Stimulated activated CD8-positive, alpha-beta memory T cell treated with anti-CD3 and anti-CD28 coated beads, Interleukin-12 subunit alpha, Interleukin-12 subunit beta, amount 100 ng/mL, for 4 hours (primary cell): ENCODE results near the gene ELSPBP1.
"Not testable (repeated sequence)": the region's sequence is repeated elsewhere in the genome, so short reads cannot be mapped to it uniquely, and the experiment has no call there.

Experiments used
- DNase-seq: peaks from one replicate; pipeline ENCODE4 v3.0.0-alpha.2; 2020; ENCODE audit warnings: low read depth

ELSPBP1 gene

DNA sequence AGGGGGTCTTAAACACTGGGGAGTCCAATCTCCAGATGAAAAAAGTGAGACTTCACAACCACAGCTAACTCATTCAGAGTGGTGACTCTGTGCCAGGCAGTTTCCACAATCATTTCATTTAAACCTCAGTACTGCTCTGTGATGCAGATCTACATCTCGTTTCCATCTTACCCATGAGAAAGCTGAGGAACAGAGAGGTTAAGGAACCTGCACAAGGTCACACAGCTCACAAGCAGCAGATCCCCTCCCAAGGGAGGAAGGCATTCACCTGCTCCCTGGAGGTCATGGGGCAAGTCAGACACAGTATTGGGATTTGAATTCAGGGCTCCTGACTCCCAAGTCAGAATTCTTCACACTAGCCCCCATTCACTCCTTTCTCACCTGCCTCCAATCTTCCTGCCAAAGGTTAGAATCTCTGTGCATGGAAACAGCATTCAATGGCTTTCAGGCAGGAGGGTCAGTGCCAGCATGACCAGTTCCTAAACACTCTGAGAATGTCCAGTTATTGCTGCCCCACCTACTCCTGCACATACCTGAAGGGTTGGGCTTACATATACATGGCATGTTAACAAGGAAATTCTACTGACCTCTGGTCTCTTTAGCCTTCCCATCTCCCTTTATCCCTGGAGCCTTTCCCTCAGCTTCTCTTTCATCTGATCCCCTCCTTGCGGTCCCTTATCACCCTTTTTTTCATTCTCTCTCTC is 47.6 kb downstream of the ELSPBP1 start:
- no peak for DNase-seq

DNA sequence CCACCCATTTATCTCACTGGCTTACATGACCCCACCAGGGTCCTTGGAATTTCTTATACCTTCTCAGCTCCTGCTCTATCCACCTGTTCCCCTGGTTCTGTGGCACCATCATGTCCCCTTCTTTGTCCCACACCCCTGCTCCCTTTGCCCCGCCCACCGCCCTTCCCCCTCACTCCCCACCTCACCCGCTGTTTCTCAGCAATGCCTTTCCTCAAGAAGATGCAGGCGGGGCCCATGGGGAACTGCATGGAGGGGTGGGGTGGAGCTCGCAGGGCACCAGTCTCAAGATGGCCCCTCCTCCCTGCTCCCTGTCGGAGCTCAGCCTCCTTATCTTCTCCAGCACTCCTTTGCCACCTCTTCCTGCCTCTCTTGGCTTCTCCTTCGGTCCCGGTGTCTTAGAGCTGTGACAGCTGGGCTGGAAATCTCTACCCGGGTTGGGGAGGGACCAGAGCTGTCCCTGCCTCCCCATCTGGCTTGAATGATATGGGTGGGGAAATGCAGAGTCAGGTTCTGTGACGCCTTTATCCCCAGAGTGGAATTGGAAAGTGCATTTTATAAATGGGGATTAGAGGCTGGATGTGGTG is 49.3 kb downstream of the ELSPBP1 start, which contains the start of gene CABP5:
CABP5 (minus strand) TSS at position 405 of the 584 bp plus-strand sequence; CDS start at position 248, 157 bp downstream.
- no peak for DNase-seq

DNA sequence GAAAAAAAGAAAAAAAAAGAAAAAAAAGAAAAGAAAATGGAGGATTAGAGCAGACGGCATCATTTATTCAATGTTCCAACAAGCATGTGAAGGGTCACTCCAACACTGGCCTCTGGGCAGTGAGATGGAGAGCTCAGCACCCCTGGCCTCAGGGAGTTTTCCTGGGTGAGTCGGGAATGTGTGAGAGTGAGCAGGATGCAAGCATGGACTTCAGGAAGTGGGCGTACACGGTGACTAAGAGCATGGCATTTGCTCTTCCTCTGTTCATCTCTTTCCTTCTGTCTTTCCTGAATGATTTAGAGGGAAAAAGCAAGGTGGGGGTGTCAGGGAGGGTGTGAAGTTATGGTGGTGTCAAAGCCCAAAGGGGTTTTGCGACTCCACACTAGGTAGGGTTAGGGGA is 50.1 kb downstream of the ELSPBP1 start:
- DNase-seq: no peak

DNA sequence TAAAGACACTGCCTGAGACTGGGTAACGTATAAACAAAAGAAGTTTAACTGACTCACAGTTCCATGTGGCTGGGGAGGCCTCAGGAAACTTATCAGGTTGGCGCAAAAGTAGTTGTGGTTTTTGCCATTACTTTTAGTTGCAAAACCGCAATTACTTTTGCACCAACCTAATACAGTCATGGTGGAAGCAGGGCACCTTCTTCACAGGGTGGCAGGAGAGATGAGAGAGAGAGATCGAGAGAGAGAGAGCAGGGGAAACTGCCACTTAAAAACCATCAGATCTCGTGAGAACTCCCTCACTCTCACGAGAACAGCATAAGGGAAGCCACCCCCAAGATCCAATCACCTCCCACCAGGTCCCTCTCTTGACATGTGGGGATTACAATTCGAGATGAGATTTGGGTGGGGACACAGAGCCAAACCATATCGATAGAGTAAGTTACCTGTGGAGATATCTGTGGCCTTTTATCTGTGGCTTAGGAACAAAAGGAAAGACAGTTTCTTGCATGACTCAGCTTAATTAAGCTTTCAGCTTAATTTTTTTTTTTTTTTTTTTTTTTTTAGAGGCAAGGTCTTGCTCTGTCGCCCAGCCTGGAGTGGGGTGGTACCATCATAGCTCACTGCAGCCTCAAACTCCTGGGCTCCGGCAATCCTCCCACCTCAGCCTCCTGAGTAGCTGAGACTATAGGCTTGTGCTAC is 57.1 kb downstream of the ELSPBP1 start:
- no peak for DNase-seq

DNA sequence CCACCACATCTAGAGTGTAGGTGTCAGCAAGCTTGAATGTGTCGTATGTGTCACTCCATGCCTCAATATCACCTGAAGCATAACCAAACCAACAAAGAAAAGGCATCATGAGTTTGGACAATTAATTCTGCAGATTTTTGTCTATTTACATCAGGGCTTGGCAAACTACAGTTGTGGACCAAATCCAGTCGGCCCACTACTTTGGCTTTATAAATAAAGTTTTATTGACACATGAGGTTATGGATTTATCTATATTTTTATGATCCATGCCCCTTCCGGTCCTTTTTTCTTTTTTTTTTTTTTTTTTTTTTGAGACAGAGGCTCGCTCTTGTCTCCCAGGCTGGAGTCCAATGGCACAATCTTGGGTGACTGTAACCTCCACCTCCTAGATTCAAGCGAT is 58.6 kb downstream of the ELSPBP1 start:
- no peak for DNase-seq

DNA sequence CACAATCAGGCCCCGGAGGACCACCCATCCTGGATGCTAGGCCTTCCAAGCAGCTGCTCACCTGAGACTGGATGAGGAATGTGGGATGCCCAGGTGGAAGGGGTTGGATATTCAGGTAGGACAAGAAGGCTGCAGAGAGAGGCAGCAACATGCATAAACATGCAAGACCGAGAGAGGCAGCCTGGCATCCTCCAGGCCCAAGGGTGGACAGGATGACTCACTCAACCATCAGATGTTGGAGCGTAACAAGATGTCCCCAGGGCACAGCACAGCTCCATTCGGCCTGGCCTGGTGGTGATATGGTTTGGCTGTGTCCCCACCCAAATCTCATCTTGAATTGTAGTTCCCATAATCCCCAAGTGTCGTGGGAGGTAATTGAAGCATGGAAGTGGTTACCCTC is 59.4 kb downstream of the ELSPBP1 start:
- DNase-seq: no peak

DNA sequence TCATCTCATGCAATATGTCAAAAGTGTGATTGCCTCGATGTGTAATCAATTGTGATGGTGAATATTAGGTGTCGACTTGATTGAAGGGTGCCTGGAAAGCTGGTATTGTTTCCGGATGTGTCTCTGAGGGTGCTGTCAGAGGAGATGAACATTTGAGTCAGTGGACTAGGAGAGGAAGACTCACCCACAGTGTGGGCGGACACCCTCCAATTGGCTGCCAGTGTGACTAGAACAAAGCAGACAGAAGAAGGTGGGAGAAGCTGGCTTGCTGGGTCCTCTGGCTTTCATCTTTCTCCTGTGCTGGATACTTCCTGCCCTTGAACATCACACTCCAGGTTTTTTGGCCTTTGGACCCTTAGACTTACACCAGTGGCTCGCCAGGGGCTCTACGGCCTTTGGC is 64.9 kb downstream of the ELSPBP1 start:
- no peak for DNase-seq

DNA sequence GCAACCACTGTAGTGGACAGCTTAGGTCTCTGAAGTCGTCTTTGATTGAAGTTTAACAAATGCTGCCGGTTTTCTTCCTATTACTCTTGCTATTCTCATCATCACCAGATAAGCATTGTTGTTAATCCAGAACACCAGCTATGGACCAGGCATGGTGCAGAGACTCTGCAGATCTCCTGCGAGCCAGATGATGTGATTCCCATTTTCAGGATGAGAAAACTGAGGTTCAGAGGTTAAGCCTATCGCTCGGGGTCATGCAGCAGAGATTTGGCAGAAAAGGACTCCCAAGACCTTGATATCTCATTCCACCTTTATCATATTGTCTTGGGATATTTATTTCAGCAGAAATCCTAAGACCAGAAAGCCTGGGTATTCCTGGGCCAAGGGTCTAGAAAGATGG is 65.9 kb downstream of the ELSPBP1 start:
- DNase-seq: no peak

DNA sequence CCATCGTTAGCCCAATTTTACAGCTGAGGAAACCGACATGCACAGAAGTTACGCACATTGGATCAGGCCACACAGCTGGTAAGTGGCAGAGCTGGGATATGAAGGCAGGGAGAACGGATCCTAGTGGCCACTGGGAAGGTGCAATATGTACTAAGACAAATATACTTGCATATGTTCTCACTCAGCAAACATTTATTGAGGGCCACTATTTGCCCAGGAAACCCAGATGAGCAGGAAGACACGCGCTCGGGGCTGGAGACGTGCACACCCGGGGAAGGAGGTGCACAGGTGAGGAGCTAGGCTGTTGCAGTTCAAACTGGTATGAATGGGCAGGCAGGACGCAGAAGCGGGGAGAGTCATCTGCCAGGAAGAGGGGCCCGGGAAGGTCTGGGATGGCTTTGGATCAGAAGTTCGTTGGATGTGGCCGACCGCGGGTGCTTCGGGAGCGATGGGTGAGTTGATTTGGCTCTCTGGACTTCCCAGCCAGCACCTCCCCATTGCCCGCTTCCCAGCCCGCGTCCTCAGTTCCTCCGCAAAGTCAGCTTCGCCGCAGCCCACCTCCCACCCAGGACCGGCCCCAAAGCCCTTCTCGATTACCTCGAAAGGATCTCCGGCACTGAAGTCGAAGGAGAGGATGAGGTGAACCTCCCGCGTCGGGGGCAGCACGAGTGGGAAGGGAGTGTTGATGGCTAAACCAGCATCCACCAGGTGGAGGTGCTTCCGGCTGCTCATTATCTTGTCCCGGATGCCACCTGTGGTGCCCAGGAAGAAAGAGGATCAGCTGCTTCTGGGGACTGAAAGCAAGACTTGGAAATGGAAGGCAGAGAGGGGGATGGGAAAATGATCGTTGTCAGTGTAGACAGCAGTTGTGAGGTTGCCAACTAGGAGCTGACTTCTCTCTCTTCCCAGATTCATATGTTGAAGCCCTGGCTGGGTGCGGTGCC is 67.2 kb downstream of the ELSPBP1 start:
- DNase-seq: no peak

DNA sequence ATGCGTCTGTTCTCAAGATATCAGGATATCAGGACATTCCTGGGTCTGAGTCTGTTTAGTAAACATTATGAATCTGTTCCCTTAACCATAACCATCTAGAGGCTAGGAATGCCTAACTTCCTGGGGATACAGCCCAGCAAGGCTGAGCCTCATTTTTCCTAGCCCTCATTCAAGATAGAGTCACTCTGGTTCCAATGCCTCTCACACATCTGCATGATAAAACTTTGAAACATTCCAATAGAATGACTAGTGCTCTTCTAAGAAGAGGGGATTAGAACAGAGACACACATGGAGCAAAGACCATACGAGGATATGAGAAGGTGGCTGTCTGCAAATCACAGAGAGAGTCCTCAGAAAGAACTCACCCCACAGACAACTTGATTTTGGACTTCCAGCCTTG is 70.1 kb downstream of the ELSPBP1 start:
- no peak for DNase-seq

DNA sequence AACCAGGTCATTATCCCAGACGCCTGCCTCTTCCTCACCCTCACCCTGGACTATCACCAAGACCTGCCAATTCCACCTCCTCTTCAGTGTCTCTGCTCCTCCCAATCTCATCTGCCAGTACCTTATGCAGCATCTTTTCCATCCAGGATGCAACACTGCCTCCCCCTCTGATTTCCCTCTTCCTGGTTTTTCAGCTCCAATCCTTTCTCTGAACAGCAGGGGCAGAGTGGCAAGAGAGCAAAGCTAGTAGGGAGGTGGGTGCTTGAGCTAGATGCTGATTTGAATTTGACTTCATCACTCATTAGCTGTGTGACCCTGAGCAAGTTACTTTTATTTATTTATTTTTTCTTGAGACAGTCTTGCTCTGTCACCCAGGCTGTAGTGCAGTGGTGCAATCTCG is 75.0 kb downstream of the ELSPBP1 start:
- no peak for DNase-seq

DNA sequence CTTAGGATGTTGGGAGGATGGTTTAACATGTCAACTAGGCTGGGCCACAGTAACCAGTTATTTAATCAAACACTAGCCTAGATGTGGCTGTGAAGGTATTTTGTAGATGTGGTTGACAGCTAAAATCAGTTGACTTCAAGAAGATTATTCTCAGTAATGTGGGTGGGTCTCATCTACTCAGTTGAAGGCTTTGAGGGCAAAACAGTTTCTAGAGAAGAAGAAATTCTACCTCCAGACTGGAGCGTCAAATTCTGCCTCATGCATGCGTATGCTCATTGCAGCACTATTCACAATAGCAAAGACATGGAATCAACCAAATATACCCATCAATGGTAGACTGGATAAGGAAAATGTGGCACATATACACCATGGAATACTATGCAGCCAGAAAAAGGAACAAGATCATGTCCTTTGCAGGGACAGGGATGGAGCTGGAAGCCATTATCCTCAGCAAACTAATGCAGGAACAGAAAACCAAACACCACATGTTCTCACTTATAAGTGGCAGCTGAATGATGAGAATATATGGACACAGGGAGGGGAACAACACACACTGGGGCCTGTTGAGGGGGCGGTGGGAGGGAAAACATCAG is 75.8 kb downstream of the ELSPBP1 start:
- not testable (repeated sequence) for DNase-seq
